Activated CD4-positive, alpha-beta T cell treated with anti-CD3 and anti-CD28 coated beads, Interleukin-2, amount 50 U/mL, for 1 hour (primary cell): ENCODE results near the gene TPD52L1.
"Not testable (repeated sequence)": the region's sequence is repeated elsewhere in the genome, so short reads cannot be mapped to it uniquely, and the experiment has no call there.

ENCODE experiments used
- DNase-seq: peaks from one replicate; pipeline ENCODE4 v3.0.0-alpha.2; 2020

The TPD52L1 gene

DNA sequence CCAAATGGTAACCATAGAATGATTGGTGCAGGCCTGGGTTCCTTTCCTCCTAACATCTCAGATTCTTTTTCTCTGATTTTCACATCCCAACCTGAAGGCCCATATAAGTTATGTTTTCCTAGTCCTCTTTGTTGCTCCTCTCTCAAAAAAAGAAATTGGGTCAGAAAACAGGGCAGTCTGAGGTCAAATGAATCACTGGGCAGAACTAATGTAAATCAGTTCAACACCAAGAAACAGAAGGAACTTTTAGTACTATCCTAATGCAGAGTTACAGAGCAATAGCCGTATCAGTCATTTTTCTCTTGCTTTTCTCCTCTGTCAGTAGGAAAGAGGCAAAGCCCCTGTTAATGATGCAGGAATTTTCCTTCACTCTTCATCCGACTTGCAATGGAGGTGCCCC is 11.0 kb upstream of the TPD52L1 start:
- no peak for DNase-seq

- DNase-seq = no peak
Observed at GRCh38 chr6:125144822-125145221, 8.8 kb upstream of the TPD52L1 start.

- DNase-seq = no peak
Observed at GRCh38 chr6:125149256-125150144, 4.1 kb upstream of the TPD52L1 start.

GRCh38 chr6:125151700-125152099 is 1.9 kb upstream of the TPD52L1 start:
- DNase-seq = no peak

DNA sequence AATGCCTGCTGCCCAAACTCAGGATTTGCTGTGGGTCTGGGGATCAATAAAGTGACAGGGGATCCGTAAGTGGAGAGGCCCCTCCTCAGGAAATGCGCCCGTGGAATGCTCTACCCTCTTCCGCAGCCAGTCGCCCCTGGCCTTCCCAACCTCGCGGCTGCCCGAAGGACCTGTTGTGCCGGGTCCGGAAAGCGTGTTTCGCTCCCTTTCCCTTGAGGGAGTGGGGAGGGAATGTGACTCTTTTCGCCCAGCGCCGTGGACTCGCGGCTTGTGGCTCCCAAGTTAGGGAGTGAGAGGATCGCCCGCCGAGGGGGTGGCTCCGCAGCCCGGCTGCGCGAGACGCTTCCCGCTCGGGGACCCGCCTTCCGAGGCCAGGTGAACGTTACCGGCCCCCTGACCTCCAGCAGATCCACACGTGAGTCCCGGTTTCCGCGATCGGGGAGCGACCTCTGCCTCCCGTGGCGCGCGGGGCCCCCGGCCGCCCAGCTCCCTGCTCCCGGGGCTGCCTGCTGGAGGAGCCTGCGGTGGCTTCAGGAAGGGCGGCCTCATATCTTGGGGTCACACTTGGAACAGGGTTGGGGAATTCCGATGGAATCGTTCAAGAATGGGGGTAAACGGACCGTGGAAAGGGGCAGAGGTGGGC is 666 bp downstream of the TPD52L1 start:
- DNase-seq = no peak

DNA sequence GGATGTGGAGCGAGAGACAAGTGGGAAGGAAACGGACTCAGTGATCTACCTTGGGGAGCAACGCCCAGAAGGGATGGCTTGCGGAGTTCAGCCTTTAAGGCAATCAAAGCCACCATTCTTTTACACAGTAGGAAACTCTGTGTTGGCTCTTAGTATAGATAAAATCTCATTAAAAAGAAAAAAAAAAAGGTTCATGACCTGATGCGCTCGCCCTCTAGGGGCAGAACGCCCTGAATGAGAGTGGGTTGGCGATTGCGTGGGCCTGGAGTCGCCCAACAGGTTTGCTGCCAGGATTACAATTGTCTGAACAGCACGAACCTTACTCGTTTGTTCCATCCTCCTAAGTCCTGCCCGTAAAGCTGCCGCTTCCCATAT is 1.2 kb downstream of the TPD52L1 start:
- DNase-seq = no peak

DNA sequence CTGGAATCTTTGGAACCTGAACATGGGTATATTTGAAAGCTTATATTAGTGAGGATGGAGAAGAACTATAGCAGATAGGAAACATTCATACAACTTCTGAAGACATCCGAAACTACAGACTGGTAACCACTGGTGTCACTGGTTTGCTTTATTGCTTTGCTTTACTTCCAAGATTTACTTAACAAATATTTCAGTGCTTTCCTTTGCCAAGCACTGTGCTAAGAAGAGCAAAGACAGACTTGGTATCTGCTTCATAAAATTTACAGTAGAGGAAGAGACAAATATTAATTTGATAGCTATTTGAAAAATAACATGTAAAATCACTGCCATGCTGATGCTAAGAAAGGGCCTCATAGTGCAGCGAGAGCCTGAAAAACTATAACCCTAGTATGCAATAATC is 1.8 kb downstream of the TPD52L1 start:
- no peak for DNase-seq

DNA sequence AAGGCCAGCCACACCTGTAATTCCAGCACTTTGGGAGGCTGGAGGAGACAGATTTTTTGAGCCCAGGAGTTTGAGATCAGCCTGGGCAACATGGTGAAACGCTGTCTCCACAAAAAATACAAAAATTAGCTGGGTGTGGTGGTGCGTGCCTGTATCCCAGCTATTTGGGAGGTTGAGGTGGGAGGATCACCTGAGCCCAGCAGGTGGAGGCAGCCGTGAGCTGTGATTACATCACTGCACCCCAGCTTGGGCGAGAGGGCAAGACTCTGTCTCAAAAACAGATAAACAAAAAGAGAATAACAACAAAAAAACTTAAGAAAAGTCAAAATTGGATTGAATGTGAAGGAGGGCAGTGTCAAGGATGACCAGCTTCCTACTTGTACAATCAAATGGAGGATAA is 2.9 kb downstream of the TPD52L1 start:
- no peak for DNase-seq

GRCh38 chr6:125157280-125157679 is 3.7 kb downstream of the TPD52L1 start:
- DNase-seq = no peak

- no peak for DNase-seq
Observed at GRCh38 chr6:125157725-125158124, 4.2 kb downstream of the TPD52L1 start.

- DNase-seq = not testable (repeated sequence)
Observed at GRCh38 chr6:125163339-125163738, 9.8 kb downstream of the TPD52L1 start.

- no peak for DNase-seq
Observed at GRCh38 chr6:125163811-125164210, 10.2 kb downstream of the TPD52L1 start.

GRCh38 chr6:125164696-125165095 is 11.1 kb downstream of the TPD52L1 start:
- DNase-seq = no peak

DNA sequence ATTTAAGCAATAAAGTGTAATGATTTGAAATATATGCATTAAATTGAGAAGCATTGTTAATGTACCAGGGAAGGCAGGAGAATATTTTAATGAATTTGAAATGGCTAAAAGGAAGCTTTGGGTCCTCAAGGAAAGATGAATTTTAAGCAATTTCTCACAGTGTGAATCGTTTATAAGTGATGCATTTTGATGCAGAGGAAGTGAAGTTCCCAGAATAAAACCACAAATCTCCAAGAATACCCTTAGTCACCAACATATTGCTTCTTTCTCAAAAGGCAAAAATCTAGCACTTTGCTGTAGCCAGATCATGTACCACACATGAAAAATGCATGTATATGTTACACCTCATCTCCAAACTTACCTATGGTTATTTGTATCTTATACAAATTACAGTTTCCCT is 11.7 kb downstream of the TPD52L1 start:
- no peak for DNase-seq

DNA sequence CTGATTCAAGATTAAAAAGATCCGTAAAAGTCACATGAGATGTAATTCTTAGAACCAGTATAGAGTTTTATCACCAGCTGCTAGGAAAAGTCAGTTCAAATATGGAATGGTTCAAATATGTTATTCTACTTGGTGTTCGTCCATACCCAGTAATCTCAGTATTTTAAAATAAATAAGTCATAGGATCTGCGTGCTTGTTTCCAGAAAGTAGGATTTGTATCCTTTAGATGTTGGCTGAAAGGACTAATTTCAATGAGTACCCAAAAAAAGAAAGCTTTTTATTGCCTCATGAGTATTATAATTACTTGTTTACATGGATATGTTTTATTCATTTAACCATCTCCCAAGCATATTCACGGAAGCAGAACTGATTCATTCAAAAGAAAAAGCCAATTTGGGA is 12.2 kb downstream of the TPD52L1 start:
- no peak for DNase-seq

DNA sequence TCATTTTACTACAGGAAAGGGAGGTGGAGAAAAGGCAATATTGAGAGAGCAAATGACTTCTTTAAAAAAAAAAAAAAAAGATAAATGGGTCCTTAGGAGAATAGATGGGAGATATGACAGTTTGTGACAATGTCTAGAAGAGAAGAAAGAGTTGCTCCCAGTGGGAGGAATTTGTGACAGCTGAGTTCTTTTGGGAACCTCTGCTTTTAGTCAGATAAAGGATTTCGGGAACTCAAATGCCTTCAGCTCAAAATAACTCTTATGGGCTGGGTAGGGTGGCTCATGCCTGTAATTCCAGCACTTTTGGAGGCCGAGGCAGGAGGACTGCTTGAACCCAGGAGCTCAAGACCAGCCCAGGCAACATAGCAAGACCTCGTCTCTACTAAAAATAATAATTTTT is 13.1 kb downstream of the TPD52L1 start:
- no peak for DNase-seq

DNA sequence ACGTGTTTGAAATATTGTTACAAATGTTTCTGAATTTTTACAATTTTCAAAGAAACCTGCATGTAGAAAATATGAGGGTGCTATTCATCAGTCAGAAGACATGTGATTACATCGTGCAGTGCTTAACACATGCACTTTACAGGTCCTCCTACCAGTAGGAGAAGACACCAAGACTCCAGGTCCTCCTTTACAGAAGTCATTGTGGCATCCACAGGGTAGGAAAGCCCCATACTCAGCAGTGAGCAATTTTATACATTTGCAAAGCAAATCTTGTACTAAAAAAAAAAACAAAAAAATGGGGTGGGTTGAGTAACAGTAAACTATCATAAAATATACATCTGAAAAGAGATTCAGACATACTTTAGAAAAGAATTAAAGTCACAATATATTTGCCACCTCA is 14.0 kb downstream of the TPD52L1 start:
- DNase-seq = no peak

GRCh38 chr6:125169058-125169457 is 15.5 kb downstream of the TPD52L1 start:
- no peak for DNase-seq

DNA sequence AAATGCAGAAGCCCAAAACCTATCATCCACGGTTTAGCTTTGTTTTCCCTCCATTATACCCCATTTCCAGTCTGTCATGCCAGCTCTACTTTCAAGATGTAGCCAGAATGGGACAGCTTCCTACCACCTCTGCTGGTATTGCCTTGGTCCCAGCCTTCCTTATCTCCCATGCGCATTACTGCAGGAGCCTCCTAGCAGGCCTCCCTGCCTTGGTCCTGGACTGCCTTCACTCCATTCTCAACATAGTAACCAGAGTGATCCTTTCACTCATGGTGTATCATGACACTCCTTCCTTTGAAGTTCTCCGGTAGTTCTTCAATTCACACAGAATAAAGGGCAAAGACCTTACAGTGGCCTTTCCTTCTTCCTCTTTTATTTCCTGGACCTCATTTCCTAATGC is 15.9 kb downstream of the TPD52L1 start:
- no peak for DNase-seq

DNA sequence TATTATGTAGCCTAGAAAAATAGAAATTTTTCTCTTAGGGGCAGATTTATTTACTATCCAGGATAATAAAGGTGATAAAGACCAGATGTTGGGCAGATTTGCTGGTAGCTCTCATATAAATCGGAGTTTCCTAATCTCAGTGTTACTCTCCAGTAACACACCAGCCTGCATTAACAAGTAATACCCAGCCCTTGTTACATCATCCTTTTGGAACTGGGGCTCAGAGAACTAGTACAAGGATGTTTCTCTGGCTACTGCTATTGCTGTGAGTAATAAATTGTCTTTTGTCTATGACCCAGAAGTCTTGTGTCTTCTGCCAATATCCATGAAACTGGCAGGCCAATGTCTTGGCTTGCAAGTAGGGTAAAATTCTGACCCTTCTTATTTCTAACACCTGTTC is 16.8 kb downstream of the TPD52L1 start:
- no peak for DNase-seq

GRCh38 chr6:125173341-125174095 is 19.9 kb downstream of the TPD52L1 start:
- no peak for DNase-seq

GRCh38 chr6:125174626-125175025 is 21.1 kb downstream of the TPD52L1 start:
- no peak for DNase-seq

DNA sequence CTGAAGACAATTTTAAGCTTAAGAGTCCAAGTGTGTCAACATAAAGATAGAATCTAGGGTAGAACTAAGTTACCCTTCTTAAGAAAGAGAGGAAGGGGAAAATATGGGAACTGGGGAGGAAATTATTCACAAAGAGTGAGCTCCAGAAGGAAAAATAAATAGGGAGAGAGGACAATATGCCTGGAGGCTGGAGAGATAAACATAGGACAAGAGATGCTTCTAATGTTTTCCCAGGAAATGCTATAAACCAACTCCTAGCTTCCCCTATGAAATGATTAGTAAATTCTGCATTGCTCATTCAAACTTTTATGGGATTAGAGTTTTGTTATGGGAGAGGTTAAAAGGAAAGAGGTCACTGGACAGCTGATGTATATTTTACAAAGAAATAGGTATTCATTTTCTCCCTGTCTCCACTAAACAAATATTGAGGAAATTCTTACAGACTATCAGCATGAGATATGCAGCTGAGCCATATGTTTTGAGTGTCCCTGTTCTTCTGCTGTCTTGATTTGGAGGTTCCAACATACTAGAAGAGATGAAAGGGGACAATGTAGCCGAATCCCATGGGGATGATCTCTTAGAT is 22.0 kb downstream of the TPD52L1 start:
- DNase-seq = no peak
